ENCODE measurements around the gene KNTC1. TPM values are rescaled to one million over a fixed set of nuclear protein-coding genes. Genes with fewer than 3 reads are reported as not detected.
"Not testable (repeated sequence)": the region's sequence is repeated elsewhere in the genome, so short reads cannot be mapped to it uniquely, and the experiment has no call there.

The KNTC1 gene
- total RNA-seq, 1 donor from 2014 or later: 18.7 TPM

GRCh38 chr12:122503783-122504590 lies 23.1 kb upstream of the KNTC1 start:
- H3K9me3 ChIP-seq: no peaks in the 10 kb centered on the region
- peaks cover 13% of the 10 kb centered on the region for H3K4me1 ChIP-seq
- intact Hi-C loops (cut with DNase I): no loop called here
- TF ChIP-seq POLR2A (IDR thresholded peaks at IDR 0.05) (no peak), CTCF (IDR thresholded peaks at IDR 0.05) (no peak), POLR2AphosphoS5 (IDR thresholded peaks at IDR 0.05; ENCODE audit: insufficient read depth in 1 of 2, low read depth in 1 of 2) (no peak)
- DNase-seq (ENCODE audit: extremely low spot score in 2 of 2): no peak
- no peak overlapping the region for H3K4me3 ChIP-seq
- H3K36me3 ChIP-seq: peaks cover 14 to 60% of the 10 kb centered on the region in 2 donors
- H3K27ac ChIP-seq: no peak overlapping the region
- no peaks in the 10 kb centered on the region for H3K27me3 ChIP-seq

GRCh38 chr12:122505419-122506051 lies 21.5 kb upstream of the KNTC1 start:
- Histone ChIP-seq H3K9me3 (no peaks in the 10 kb centered on the region), H3K27me3 (no peaks in the 10 kb centered on the region), H3K36me3 (peaks cover 14 to 76% of the 10 kb centered on the region in 2 donors), H3K4me1 (peaks cover 6% of the 10 kb centered on the region), H3K4me3 (no peak overlapping the region), H3K27ac (no peak overlapping the region)
- DNase-seq (ENCODE audit: extremely low spot score in 2 of 2): no peak
- intact Hi-C loops (cut with DNase I): no loop called here
- TF ChIP-seq POLR2A (IDR thresholded peaks at IDR 0.05) (no peak), POLR2AphosphoS5 (IDR thresholded peaks at IDR 0.05; ENCODE audit: insufficient read depth in 1 of 2, low read depth in 1 of 2) (no peak), CTCF (IDR thresholded peaks at IDR 0.05) (no peak)

DNA sequence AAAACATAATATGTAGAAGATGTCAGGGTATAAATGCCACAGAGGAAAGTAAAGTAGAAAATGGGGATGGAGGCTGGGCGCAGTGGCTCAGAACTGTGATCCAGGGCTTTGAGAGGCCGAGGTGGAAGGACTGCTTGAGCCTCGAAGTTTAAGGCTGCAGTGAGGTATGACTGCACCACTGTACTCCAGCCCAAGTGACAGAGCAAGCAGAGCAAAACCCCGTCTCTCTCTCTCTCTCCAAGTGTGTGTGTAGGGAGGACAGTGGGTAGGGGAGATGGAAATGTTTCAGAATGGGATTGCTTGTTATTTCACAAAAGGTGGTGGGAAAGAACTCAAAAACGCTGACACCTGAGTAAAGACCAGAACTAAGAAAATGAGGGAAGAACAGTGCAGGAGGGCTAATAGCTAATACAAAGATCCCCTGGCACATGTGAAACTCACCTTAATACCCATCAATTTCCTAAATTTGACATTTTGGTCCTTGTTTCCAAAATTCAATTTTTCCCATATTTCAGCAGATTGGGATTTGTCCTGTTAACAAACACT lies 20.6 kb upstream of the KNTC1 start:
- H3K27me3 ChIP-seq: no peaks in the 10 kb centered on the region
- intact Hi-C loops (cut with DNase I): no loop called here
- no peak for DNase-seq (ENCODE audit: extremely low spot score in 2 of 2)
- H3K9me3 ChIP-seq: no peaks in the 10 kb centered on the region
- no peak overlapping the region for H3K4me3 ChIP-seq
- peaks cover 14 to 85% of the 10 kb centered on the region in 2 donors for H3K36me3 ChIP-seq
- H3K4me1 ChIP-seq: peaks cover under 1% of the 10 kb centered on the region
- H3K27ac ChIP-seq: no peak overlapping the region
- TF ChIP-seq POLR2AphosphoS5 (IDR thresholded peaks at IDR 0.05; ENCODE audit: insufficient read depth in 1 of 2, low read depth in 1 of 2) (no peak), POLR2A (IDR thresholded peaks at IDR 0.05) (no peak), CTCF (IDR thresholded peaks at IDR 0.05) (no peak)

DNA sequence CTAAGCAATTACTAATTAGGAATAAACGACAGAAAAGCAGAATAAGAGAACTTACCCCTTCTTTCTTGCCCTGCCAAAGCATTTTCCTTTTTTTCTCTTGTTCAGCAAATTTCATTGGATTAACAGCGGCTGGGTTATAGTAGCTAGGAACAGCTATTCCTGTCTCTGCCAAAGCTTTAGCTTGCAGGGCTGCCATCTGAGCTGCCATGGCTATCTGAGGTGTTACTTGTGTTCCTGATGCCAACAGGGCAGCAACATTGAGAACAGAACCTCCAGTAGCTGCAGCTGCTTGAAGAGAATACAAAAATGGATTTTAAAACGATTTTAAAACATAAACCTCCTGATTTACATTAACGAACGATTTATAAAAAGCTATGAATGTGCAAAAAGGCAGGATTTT lies 18.9 kb upstream of the KNTC1 start:
- intact Hi-C loops (cut with DNase I): no loop called here
- DNase-seq (ENCODE audit: extremely low spot score in 2 of 2): no peak
- Histone ChIP-seq H3K4me1 (no peaks in the 10 kb centered on the region), H3K27me3 (no peaks in the 10 kb centered on the region), H3K27ac (no peak overlapping the region), H3K4me3 (no peak overlapping the region), H3K9me3 (no peaks in the 10 kb centered on the region), H3K36me3 (peaks cover 14 to 100% of the 10 kb centered on the region in 2 donors)
- TF ChIP-seq POLR2AphosphoS5 (IDR thresholded peaks at IDR 0.05; ENCODE audit: insufficient read depth in 1 of 2, low read depth in 1 of 2): no peak
- no peak for TF ChIP-seq POLR2A (IDR thresholded peaks at IDR 0.05)
- no peak for TF ChIP-seq CTCF (IDR thresholded peaks at IDR 0.05)

- H3K27ac ChIP-seq; H3K4me3 ChIP-seq; DNase-seq (ENCODE audit: extremely low spot score in 2 of 2); H3K27me3 ChIP-seq; H3K4me1 ChIP-seq; H3K9me3 ChIP-seq; intact Hi-C loops (cut with DNase I): not testable (repeated sequence)
- H3K36me3 ChIP-seq: peaks cover 11 to 98% of the 10 kb centered on the region in 2 donors
Observed at GRCh38 chr12:122513028-122513427, 14.0 kb upstream of the KNTC1 start.
